ENCODE results near the gene HK1.

Gene HK1

GRCh38 chr10:69419096-69419743 lies 140.9 kb downstream of the HK1 start:
- no peaks in the 10 kb centered on the region for H3K36me3 Mint-ChIP-seq (ENCODE audit: low read depth)
- H3K4me3 Mint-ChIP-seq: no peak overlapping the region
- no peaks in the 10 kb centered on the region for H3K9me3 Mint-ChIP-seq
- peaks cover 32% of the 10 kb centered on the region for H3K4me1 Mint-ChIP-seq
- no peak for TF ChIP-seq CTCF (IDR thresholded peaks at IDR 0.05)
- peaks cover 12% of the 10 kb centered on the region for H3K27me3 Mint-ChIP-seq (ENCODE audit: low read depth, poor library complexity)
- H3K27ac Mint-ChIP-seq: no peak overlapping the region
- DNase-seq: no peak

- no peak overlapping the region for H3K4me3 Mint-ChIP-seq
- H3K9me3 Mint-ChIP-seq: no peaks in the 10 kb centered on the region
- no peak for TF ChIP-seq CTCF (IDR thresholded peaks at IDR 0.05)
- peaks cover 32% of the 10 kb centered on the region for H3K4me1 Mint-ChIP-seq
- no peaks in the 10 kb centered on the region for H3K36me3 Mint-ChIP-seq (ENCODE audit: low read depth)
- no peak for DNase-seq
- H3K27ac Mint-ChIP-seq: no peak overlapping the region
- peaks cover 14% of the 10 kb centered on the region for H3K27me3 Mint-ChIP-seq (ENCODE audit: low read depth, poor library complexity)
Measured at GRCh38 chr10:69419744-69420126, 141.4 kb downstream of the HK1 start.

DNA sequence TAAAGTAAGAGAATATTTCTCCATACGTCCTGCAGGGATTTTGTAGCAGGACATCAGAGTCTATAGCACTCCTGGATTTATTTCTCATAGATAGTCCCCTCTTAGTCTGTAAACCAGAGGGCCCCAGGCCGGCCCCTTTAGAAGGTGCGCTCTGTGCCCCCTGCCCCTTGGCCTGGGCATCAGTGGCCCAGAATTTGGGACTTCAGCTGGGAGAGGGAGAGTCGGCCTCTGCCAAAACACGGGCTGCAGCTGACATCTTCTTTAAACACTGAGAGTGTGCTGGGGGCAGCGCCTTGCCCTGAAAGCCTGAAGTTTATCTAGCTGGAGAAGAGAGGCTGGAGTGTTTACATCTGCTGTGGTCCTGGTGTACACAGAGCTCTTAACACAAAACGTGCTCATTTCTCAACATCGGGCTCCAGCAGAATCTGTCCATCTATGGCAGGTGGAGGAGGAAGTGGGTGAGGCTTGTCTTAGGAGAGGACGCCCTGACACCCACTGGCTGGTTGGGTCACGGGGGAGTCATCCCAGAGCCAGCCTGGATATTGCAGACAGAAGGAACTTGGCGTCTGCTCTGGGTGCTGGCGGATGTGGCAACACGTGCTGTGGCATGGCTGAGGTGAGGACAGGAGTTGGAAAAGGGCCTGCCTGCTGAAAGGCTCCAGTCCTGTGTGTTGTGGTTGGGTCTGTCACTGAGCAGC lies 143.5 kb downstream of the HK1 start:
- Mint-ChIP-seq H3K27me3 (ENCODE audit: low read depth, poor library complexity) (peaks cover 14% of the 10 kb centered on the region), H3K27ac (no peak overlapping the region), H3K36me3 (ENCODE audit: low read depth) (no peaks in the 10 kb centered on the region), H3K4me1 (peaks cover 24% of the 10 kb centered on the region), H3K4me3 (no peak overlapping the region), H3K9me3 (no peaks in the 10 kb centered on the region)
- TF ChIP-seq CTCF (IDR thresholded peaks at IDR 0.05): no peak
- no peak for DNase-seq

GRCh38 chr10:69422676-69423075 lies 144.4 kb downstream of the HK1 start:
- Mint-ChIP-seq H3K4me3 (no peak overlapping the region), H3K27ac (no peak overlapping the region), H3K27me3 (ENCODE audit: low read depth, poor library complexity) (peaks cover 14% of the 10 kb centered on the region), H3K9me3 (no peaks in the 10 kb centered on the region), H3K4me1 (peaks cover 16% of the 10 kb centered on the region), H3K36me3 (ENCODE audit: low read depth) (no peaks in the 10 kb centered on the region)
- no peak for DNase-seq
- no peak for TF ChIP-seq CTCF (IDR thresholded peaks at IDR 0.05)

GRCh38 chr10:69425041-69425440 lies 146.7 kb downstream of the HK1 start:
- Mint-ChIP-seq H3K36me3 (ENCODE audit: low read depth) (no peaks in the 10 kb centered on the region), H3K9me3 (no peaks in the 10 kb centered on the region), H3K27ac (no peak overlapping the region), H3K4me1 (peaks cover 12% of the 10 kb centered on the region), H3K27me3 (ENCODE audit: low read depth, poor library complexity) (peaks cover 10% of the 10 kb centered on the region), H3K4me3 (no peak overlapping the region)
- no peak for DNase-seq
- no peak for TF ChIP-seq CTCF (IDR thresholded peaks at IDR 0.05)
